Lower lobe of right lung (tissue), 2 donors: ENCODE data around the gene KMT2B. TPM values are rescaled to one million over a fixed set of nuclear protein-coding genes. Genes with fewer than 3 reads are reported as not detected.

Experiments used
- ATAC-seq, 2 donors: fragments of 200-7000 bp; cut with Tn5 transposase; one replicate each; pipeline ENCODE4 v1.9.1; 2020 to 2022; ENCODE audit warnings: mild to moderate bottlenecking in 2 of 2, moderate library complexity in 2 of 2
- DNase-seq: peaks from one replicate; pipeline ENCODE4 v3.0.0-alpha.2; 2020
- H3K27ac ChIP-seq: fragments of 200-600 bp; one replicate; pipeline ENCODE4 v1.8.0; 2022
- H3K27me3 ChIP-seq: fragments of 200-600 bp; one replicate; pipeline ENCODE4 v1.8.0; 2022; ENCODE audit warnings: low read depth
- H3K36me3 ChIP-seq: fragments of 200-600 bp; one replicate; pipeline ENCODE4 v1.8.0; 2022; ENCODE audit warnings: mild to moderate bottlenecking
- H3K4me1 ChIP-seq: fragments of 200-600 bp; one replicate; pipeline ENCODE4 v1.8.0; 2022
- H3K4me3 ChIP-seq: fragments of 200-600 bp; one replicate; pipeline ENCODE4 v1.8.0; 2022; ENCODE audit warnings: mild to moderate bottlenecking
- H3K9me3 ChIP-seq: fragments of 200-600 bp; one replicate; pipeline ENCODE4 v1.8.0; 2022
- intact Hi-C: fragments of 100-400 bp; cut with DNase I; formaldehyde crosslinking; loops from one replicate; pipeline ENCODE4 v1.11.0; 2022
- total RNA-seq: library from RNA; stranded (reverse); fragmentation: NEBNext Ultra II Directional; extraction: Animal tissue kit (Norgen Biotek cat#: 25700); gene quantifications from one replicate; pipeline ENCODE4 v1.2.1, GENCODE V29; 2021
- TF ChIP-seq, protein P1 (sequence below): fragments of 200-600 bp; IDR thresholded peaks from one replicate; pipeline ENCODE4 v1.8.0; 2022; ENCODE audit warnings: antibody characterized with exemption, mild to moderate bottlenecking
- donor health status: DM: no; HTN: yes; CAD: no; lungs with severe emphysema.

KMT2B gene
- total RNA-seq, 1 donor from 2014 or later: 37.2 TPM

DNA sequence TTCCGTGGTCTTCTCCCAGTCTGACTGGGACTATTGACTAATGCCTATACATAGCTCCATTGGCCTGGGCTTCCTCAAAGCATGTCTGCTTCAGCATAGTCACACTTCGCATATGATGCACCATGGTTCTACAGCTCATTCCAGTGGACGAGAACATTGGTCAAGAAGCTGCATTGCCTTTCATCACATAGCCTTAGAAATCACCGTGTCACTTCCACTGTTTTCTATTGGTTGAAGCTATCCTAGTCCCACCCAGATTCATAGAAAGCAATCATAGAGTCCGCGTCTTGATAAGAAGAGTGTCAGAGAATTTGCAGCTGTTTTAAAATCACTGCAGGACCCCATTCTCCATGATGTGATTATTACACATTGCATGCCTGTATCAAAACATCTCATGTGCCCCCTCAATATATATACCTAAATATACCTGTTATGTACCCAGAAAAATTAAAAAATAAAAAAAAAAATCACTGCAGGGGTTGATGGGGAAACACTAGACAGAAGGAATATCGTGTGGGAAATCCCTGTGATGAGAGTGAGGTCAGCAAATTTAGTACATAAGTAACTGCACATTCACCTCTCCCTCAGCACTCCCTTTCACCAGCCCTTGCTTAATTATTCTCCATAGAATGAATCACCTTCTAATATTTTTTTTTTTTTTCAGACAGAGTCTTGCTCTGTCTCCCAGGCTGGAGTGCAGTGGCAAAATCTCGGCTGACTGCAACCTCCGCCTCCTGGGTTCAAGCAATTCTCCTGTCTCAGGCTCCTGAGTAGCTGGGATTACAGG lies 55.4 kb downstream of the KMT2B start:
- no peaks in the 10 kb centered on the region for H3K27me3 ChIP-seq

DNA sequence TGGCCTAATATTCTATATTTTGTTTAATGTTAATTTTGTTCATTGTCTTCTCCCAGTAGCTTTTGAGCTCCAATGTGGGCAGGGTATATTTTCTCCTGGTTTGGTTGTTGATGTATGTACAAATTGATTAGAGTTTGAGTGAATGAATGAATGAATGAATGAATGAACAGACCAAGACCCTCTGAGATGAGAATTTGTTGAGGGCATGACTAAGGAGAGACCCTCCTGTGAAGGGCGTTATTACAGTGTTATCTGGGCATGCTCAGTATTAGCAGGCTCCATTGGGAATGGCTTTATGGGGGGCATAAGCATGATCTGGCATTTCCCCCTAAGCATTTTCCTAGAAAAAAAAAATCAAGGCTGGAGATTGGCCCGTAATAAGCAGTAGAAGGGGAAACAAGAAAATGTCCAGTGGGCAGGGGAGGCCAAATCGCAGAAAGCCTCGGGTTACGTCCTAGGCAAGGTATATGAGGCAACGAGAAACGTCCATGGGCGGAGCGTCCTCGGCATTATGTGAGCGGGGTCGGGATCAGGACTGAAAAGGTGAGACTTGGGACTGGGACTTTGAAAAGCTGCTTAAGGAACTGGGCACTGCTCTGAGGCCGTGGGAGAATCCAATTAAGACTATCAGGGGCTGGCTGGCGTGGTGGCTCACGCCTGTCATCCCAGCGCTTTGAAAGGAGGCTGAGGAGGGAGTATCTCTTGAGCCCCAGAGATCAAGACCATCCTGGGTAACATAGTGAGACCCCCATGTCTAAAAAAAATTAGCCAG lies 56.7 kb downstream of the KMT2B start:
- ATAC-seq (no peak), DNase-seq (no peak)
- no peaks in the 10 kb centered on the region for H3K27me3 ChIP-seq
- intact Hi-C loops: no loop called here
- no peaks in the 10 kb centered on the region for H3K9me3 ChIP-seq
- peaks cover 17% of the 10 kb centered on the region for H3K4me1 ChIP-seq
- peak overlapping the region; percentile 92 for H3K4me3 ChIP-seq
- TF ChIP-seq, protein P1, sequence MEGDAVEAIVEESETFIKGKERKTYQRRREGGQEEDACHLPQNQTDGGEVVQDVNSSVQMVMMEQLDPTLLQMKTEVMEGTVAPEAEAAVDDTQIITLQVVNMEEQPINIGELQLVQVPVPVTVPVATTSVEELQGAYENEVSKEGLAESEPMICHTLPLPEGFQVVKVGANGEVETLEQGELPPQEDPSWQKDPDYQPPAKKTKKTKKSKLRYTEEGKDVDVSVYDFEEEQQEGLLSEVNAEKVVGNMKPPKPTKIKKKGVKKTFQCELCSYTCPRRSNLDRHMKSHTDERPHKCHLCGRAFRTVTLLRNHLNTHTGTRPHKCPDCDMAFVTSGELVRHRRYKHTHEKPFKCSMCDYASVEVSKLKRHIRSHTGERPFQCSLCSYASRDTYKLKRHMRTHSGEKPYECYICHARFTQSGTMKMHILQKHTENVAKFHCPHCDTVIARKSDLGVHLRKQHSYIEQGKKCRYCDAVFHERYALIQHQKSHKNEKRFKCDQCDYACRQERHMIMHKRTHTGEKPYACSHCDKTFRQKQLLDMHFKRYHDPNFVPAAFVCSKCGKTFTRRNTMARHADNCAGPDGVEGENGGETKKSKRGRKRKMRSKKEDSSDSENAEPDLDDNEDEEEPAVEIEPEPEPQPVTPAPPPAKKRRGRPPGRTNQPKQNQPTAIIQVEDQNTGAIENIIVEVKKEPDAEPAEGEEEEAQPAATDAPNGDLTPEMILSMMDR: no peak
- no peak overlapping the region for H3K27ac ChIP-seq
- no peaks in the 10 kb centered on the region for H3K36me3 ChIP-seq

More for the DNA sequence above, 55.4 kb downstream of the KMT2B start:
- H3K4me3 ChIP-seq: no peak overlapping the region
- peaks cover 17% of the 10 kb centered on the region for H3K4me1 ChIP-seq
- DNase-seq: no peak
- H3K9me3 ChIP-seq: no peaks in the 10 kb centered on the region
- no peak overlapping the region for H3K27ac ChIP-seq
- no peaks in the 10 kb centered on the region for H3K36me3 ChIP-seq
- TF ChIP-seq, protein P1: no peak
- intact Hi-C loops: no loop called here
- no peak for ATAC-seq

DNA sequence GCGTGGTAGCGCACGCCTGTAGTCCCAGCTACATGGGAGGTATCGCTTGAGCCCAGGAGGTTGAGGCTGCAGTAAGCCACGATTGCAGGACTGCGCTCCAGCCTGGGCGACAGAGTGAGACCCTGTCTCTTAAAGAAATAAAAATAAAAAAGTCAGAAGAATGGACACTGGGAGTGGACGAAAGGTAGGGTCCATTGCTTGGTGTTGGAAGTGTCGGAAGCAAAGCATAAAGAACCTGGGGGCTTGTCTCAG lies 57.2 kb downstream of the KMT2B start:
- Histone ChIP-seq H3K27me3 (no peaks in the 10 kb centered on the region), H3K27ac (no peak overlapping the region), H3K36me3 (no peaks in the 10 kb centered on the region), H3K4me1 (peaks cover 17% of the 10 kb centered on the region), H3K4me3 (peak overlapping the region; percentile 92), H3K9me3 (no peaks in the 10 kb centered on the region)
- ATAC-seq (peak in 1 of 2 donors; percentile 1), DNase-seq (no peak)
- intact Hi-C loops: no loop called here
- TF ChIP-seq, protein P1: no peak

DNA sequence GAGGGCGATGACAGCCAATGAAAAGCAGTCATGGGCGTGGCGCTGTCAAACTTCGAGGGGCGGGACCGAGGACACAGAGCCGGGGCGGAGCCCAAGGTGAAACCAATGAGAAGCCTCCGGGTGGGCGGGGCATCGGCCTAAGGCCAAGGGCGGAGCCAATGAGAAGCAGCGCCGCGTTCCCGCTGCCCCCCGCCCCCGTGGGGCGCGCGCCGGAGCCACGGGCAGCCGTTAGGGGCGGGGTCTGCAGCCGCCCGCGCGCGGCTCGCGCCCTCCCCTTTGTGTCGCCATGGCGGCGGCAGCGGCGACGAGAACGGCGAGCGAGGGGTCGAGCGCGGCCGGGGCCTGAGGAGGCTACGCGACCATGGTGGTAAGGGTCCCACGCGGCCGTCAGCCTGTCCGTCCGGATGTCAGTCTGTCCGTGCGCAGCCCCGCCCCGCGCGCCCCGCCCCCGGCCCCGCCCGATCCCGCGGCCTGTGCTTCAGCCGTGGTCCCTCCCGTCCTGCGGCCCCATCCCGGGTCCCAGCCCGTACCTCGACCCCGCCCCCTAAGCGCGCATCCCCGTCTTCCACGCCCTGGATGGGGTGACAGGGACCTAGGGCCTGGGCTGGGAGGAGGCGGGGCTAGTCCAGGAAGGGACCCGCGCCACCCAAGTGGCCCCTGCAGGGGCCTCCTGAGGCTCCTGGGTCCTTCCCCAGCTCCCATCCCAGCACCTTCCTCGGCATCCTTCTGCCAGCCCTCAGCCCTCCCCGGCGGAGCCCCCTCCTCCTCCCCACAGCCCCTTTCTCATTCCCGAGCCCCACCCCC lies 57.7 kb downstream of the KMT2B start, which contains the start of gene ARHGAP33:
Gene ARHGAP33 (plus strand): TSS at position 267 of the 804 bp plus-strand sequence. CDS start 95 bp downstream, at position 362.
- intact Hi-C loops: no loop called here
- ATAC-seq: peak; percentile 99
- no peaks in the 10 kb centered on the region for H3K9me3 ChIP-seq
- H3K4me1 ChIP-seq: peaks cover 17% of the 10 kb centered on the region
- peak; percentile 100 for DNase-seq
- peaks cover 4% of the 10 kb centered on the region for H3K36me3 ChIP-seq
- no peaks in the 10 kb centered on the region for H3K27me3 ChIP-seq
- H3K4me3 ChIP-seq: peak within 1 kb of the TSS; percentile 92
- peak within 1 kb of the TSS; percentile 11 for H3K27ac ChIP-seq
- TF ChIP-seq, protein P1: no peak

DNA sequence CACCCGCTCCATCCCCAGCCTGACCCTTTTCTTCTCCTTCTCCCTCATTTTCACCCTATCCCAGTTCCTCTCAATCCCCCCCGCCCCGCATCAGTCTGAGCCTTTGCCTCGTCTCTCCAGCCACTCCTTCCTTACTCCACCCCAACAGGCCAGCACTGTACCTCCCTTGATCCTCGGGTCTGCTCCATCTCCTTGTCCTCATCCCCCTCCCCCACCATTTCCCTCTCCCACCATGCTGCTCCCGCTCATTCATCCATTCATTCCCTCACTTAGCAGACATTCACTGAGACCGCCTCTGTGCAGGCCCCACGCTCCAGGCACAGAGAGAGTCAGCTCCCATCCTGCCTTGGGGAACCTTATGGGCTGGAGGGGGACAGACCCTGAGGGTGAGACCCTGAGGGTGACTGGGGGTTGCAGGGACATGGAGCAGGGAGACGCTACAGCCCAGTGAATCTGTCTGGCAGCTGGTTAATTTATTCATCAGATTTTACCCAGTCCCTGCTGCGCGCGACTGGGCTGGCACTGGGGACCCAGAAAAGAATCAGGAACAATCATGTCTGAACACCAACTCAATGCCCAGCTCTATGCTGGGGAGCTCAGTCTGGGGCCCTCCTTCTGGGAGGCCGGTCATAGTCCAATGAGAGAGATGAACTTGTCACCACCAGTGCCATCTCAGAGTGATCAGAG lies 58.4 kb downstream of the KMT2B start:
- peaks cover 9% of the 10 kb centered on the region for H3K36me3 ChIP-seq
- H3K4me1 ChIP-seq: peaks cover 17% of the 10 kb centered on the region
- H3K27ac ChIP-seq: no peak overlapping the region
- no peak for ATAC-seq
- H3K9me3 ChIP-seq: no peaks in the 10 kb centered on the region
- TF ChIP-seq, protein P1: no peak
- no peaks in the 10 kb centered on the region for H3K27me3 ChIP-seq
- H3K4me3 ChIP-seq: peak overlapping the region; percentile 92
- intact Hi-C loops: no loop called here
- no peak for DNase-seq
